Naive thymus-derived CD4-positive, alpha-beta T cell (primary cell): Measurements from ENCODE around the gene SLIT3. TPM values are rescaled to one million over a fixed set of nuclear protein-coding genes. Genes with fewer than 3 reads are reported as not detected.

Source experiments
- ATAC-seq: fragments of 150-1000 bp; cut with Tn5 transposase; 2 replicates; pipeline ENCODE4 v1.10.0; 2021; ENCODE audit warnings: mild to moderate bottlenecking, moderate library complexity
- CTCF ChIA-PET: fragments of 350-600 bp; sonication (Branson Sonifier 250); formaldehyde crosslinking; loops from one replicate; lab custom pipeline; 2021; ENCODE audit warnings: antibody characterized with exemption; lab: Charles Lee
- POLR2A ChIA-PET: fragments of 350-600 bp; sonication (Branson Sonifier 250); formaldehyde crosslinking; loops from one replicate; lab custom pipeline; 2021; ENCODE audit warnings: antibody characterized with exemption, inconsistent platforms; lab: Charles Lee
- DNase-seq, 9 donors: peaks; one replicate each; pipeline versions ENCODE4 v3.0.0 to v3.0.0-alpha.2; 2020 to 2022; ENCODE audit warnings: mixed read lengths in 1 of 9
- H3K27ac ChIP-seq: one replicate; pipeline ENCODE4 v1.7.0; 2013; ENCODE audit warnings: mild to moderate bottlenecking, low read depth, low read length, moderate library complexity
- H3K27me3 ChIP-seq, 2 donors: one replicate each; pipeline ENCODE4 v1.7.0; 2013; ENCODE audit warnings: low read length in 2 of 2, mild to moderate bottlenecking in 2 of 2, moderate library complexity in 2 of 2; ENCODE audit not compliant: control insufficient read depth in 2 of 2, insufficient read depth in 2 of 2
- H3K36me3 ChIP-seq, 3 experiments: 1 replicate in 2 of 3; 2 replicates in 1 of 3; pipeline ENCODE4 v1.7.0; 2013; ENCODE audit warnings: low read length in 3 of 3, mild to moderate bottlenecking in 3 of 3, moderate library complexity in 1 of 3; ENCODE audit not compliant: insufficient read depth in 3 of 3, control insufficient read depth in 2 of 3
- H3K4me1 ChIP-seq, 2 donors: one replicate each; pipeline ENCODE4 v1.7.0; 2013; ENCODE audit warnings: low read length in 2 of 2, mild to moderate bottlenecking in 2 of 2, moderate library complexity in 1 of 2; ENCODE audit not compliant: control insufficient read depth in 2 of 2, insufficient read depth in 2 of 2
- H3K4me3 ChIP-seq: 2 replicates; pipeline ENCODE4 v1.7.0; 2013; ENCODE audit warnings: mild to moderate bottlenecking, low read length
- H3K9me3 ChIP-seq, 3 experiments: 1 replicate in 2 of 3; 2 replicates in 1 of 3; pipeline ENCODE4 v1.7.0; 2013; ENCODE audit warnings: low read length in 3 of 3; ENCODE audit not compliant: control insufficient read depth in 2 of 3
- H3K27ac Mint-ChIP-seq, 9 donors: one replicate each; pipeline ENCODE4 v1.8.0; 2020 to 2022; ENCODE audit warnings: mixed read lengths in 9 of 9, mild to moderate bottlenecking in 8 of 9, moderate library complexity in 5 of 9, inconsistent platforms in 2 of 9
- H3K27me3 Mint-ChIP-seq, 5 donors: one replicate each; pipeline ENCODE4 v1.8.0; 2021 to 2022; ENCODE audit warnings: mixed read lengths in 5 of 5, mild to moderate bottlenecking in 1 of 5
- H3K36me3 Mint-ChIP-seq, 5 donors: one replicate each; pipeline ENCODE4 v1.8.0; 2020 to 2022; ENCODE audit warnings: mixed read lengths in 5 of 5, mild to moderate bottlenecking in 3 of 5, inconsistent platforms in 1 of 5
- H3K4me1 Mint-ChIP-seq, 7 donors: one replicate each; pipeline ENCODE4 v1.8.0; 2020 to 2022; ENCODE audit warnings: mixed read lengths in 7 of 7, mild to moderate bottlenecking in 3 of 7, inconsistent platforms in 1 of 7
- H3K4me3 Mint-ChIP-seq, 10 donors: one replicate each; pipeline ENCODE4 v1.8.0; 2020 to 2022; ENCODE audit warnings: mild to moderate bottlenecking in 10 of 10, mixed read lengths in 10 of 10, moderate library complexity in 6 of 10, inconsistent platforms in 2 of 10
- H3K9me3 Mint-ChIP-seq, 11 donors: one replicate each; pipeline ENCODE4 v1.8.0; 2020 to 2022; ENCODE audit warnings: mixed read lengths in 11 of 11, mild to moderate bottlenecking in 4 of 11, inconsistent platforms in 1 of 11, moderate library complexity in 1 of 11
- intact Hi-C, 2 donors: fragments of 100-400 bp; cut with micrococcal nuclease; formaldehyde crosslinking; loops; one replicate each; pipeline ENCODE4 v1.15.1; 2023
- polyA plus RNA-seq, 2 donors: library from polyadenylated mRNA; unstranded; fragments of 300-500 nt; fragmentation: Illumina TruSeq; gene quantifications; one replicate each; pipeline ENCODE4 v1.2.3, GENCODE V29; 2021
- total RNA-seq, 6 experiments: library from RNA in 5 of 6; stranded (reverse) in 5 of 6; gene quantifications; 1 replicate in 5 of 6; 2 replicates in 1 of 6; pipeline ENCODE4 v1.2.3 and lab custom pipeline; 2021 to 2026

The SLIT3 gene
- total and polyA plus RNA-seq, 7 experiments from 2014 or later = 0.34 TPM; not detected in 6

- Histone ChIP-seq H3K4me3 (no peak overlapping the region), H3K27me3 (no peaks in the 10 kb centered on the region), H3K27ac (no peak overlapping the region), H3K9me3 (no peaks in the 10 kb centered on the region), H3K36me3 (no peaks in the 10 kb centered on the region), H3K4me1 (no peaks in the 10 kb centered on the region)
- Mint-ChIP-seq H3K9me3 (no peaks in the 10 kb centered on the region), H3K4me1 (no peaks in the 10 kb centered on the region), H3K27me3 (peaks cover 0 to 6% (median 0%) of the 10 kb centered on the region in 5 donors), H3K36me3 (no peaks in the 10 kb centered on the region), H3K27ac (no peak overlapping the region), H3K4me3 (no peak overlapping the region)
- DNase-seq (no peak), ATAC-seq (no peak)
- ChIA-PET POLR2A (no interaction called here), CTCF (no interaction called here)
- intact Hi-C loops = loop anchor here in 1 of 2 donors (5.0 kb wide), 1 partner anchor 64 kb away; no protein-coding TSS in a partner anchor
Measured at GRCh38 chr5:168675883-168676408, 625.0 kb downstream of the SLIT3 start.

GRCh38 chr5:168674893-168675482 lies 626.0 kb downstream of the SLIT3 start:
- DNase-seq (no peak), ATAC-seq (no peak)
- POLR2A ChIA-PET = no interaction called here
- Histone ChIP-seq H3K27me3 (no peaks in the 10 kb centered on the region), H3K4me1 (no peaks in the 10 kb centered on the region), H3K27ac (no peak overlapping the region), H3K4me3 (no peak overlapping the region), H3K9me3 (no peaks in the 10 kb centered on the region), H3K36me3 (no peaks in the 10 kb centered on the region)
- Mint-ChIP-seq H3K27ac (no peak overlapping the region), H3K27me3 (peaks cover 0 to 6% (median 0%) of the 10 kb centered on the region in 5 donors), H3K36me3 (no peaks in the 10 kb centered on the region), H3K9me3 (no peaks in the 10 kb centered on the region), H3K4me3 (no peak overlapping the region), H3K4me1 (no peaks in the 10 kb centered on the region)
- CTCF ChIA-PET = no interaction called here
- intact Hi-C loops = loop anchor here in 1 of 2 donors (5.0 kb wide), 1 partner anchor 63 kb away; no protein-coding TSS in a partner anchor

GRCh38 chr5:168672888-168673287 lies 628.1 kb downstream of the SLIT3 start:
- no peaks in the 10 kb centered on the region for H3K36me3 Mint-ChIP-seq
- no peaks in the 10 kb centered on the region for H3K4me1 Mint-ChIP-seq
- H3K9me3 ChIP-seq = no peaks in the 10 kb centered on the region
- DNase-seq = no peak
- intact Hi-C loops = no loop called here
- ChIA-PET CTCF (no interaction called here), POLR2A (no interaction called here)
- no peaks in the 10 kb centered on the region for H3K36me3 ChIP-seq
- H3K4me1 ChIP-seq = no peaks in the 10 kb centered on the region
- no peaks in the 10 kb centered on the region for H3K27me3 ChIP-seq
- H3K9me3 Mint-ChIP-seq = no peaks in the 10 kb centered on the region
- no peak overlapping the region for H3K27ac ChIP-seq
- no peak overlapping the region for H3K4me3 Mint-ChIP-seq
- H3K27ac Mint-ChIP-seq = no peak overlapping the region
- no peak for ATAC-seq
- H3K27me3 Mint-ChIP-seq = peaks cover 0 to 6% (median 0%) of the 10 kb centered on the region in 5 donors
- H3K4me3 ChIP-seq = no peak overlapping the region

- Histone ChIP-seq H3K4me1 (no peaks in the 10 kb centered on the region), H3K9me3 (no peaks in the 10 kb centered on the region), H3K27ac (no peak overlapping the region), H3K4me3 (no peak overlapping the region), H3K36me3 (no peaks in the 10 kb centered on the region), H3K27me3 (no peaks in the 10 kb centered on the region)
- no peak overlapping the region for H3K27ac Mint-ChIP-seq
- no peaks in the 10 kb centered on the region for H3K4me1 Mint-ChIP-seq
- no peak overlapping the region for H3K4me3 Mint-ChIP-seq
- DNase-seq = no peak
- peaks cover 0 to 6% (median 0%) of the 10 kb centered on the region in 5 donors for H3K27me3 Mint-ChIP-seq
- intact Hi-C loops = no loop called here
- ChIA-PET CTCF (no interaction called here), POLR2A (no interaction called here)
- ATAC-seq = no peak
- no peaks in the 10 kb centered on the region for H3K9me3 Mint-ChIP-seq
- no peaks in the 10 kb centered on the region for H3K36me3 Mint-ChIP-seq
Measured at GRCh38 chr5:168672016-168672415, 628.9 kb downstream of the SLIT3 start.

- POLR2A ChIA-PET = no interaction called here
- Histone ChIP-seq H3K27ac (no peak overlapping the region), H3K4me1 (no peaks in the 10 kb centered on the region), H3K36me3 (no peaks in the 10 kb centered on the region), H3K27me3 (no peaks in the 10 kb centered on the region), H3K4me3 (no peak overlapping the region), H3K9me3 (no peaks in the 10 kb centered on the region)
- Mint-ChIP-seq H3K4me1 (no peaks in the 10 kb centered on the region), H3K27ac (no peak overlapping the region), H3K4me3 (no peak overlapping the region), H3K9me3 (no peaks in the 10 kb centered on the region), H3K36me3 (no peaks in the 10 kb centered on the region), H3K27me3 (peaks cover 0 to 4% (median 0%) of the 10 kb centered on the region in 5 donors)
- no peak for DNase-seq
- intact Hi-C loops = no loop called here
- no peak for ATAC-seq
- CTCF ChIA-PET = no interaction called here
Measured at GRCh38 chr5:168670881-168671575, 629.9 kb downstream of the SLIT3 start.

GRCh38 chr5:168669668-168670378 lies 631.1 kb downstream of the SLIT3 start:
- POLR2A ChIA-PET = no interaction called here
- DNase-seq = no peak

More at GRCh38 chr5:168669668-168670378, 631.1 kb downstream of the SLIT3 start:
- Mint-ChIP-seq H3K36me3 (no peaks in the 10 kb centered on the region), H3K9me3 (no peaks in the 10 kb centered on the region), H3K27me3 (no peaks in the 10 kb centered on the region), H3K27ac (no peak overlapping the region), H3K4me1 (no peaks in the 10 kb centered on the region), H3K4me3 (no peak overlapping the region)
- H3K27ac ChIP-seq = no peak overlapping the region
- CTCF ChIA-PET = no interaction called here
- no peaks in the 10 kb centered on the region for H3K27me3 ChIP-seq
- no peaks in the 10 kb centered on the region for H3K4me1 ChIP-seq
- no peak overlapping the region for H3K4me3 ChIP-seq
- H3K36me3 ChIP-seq = no peaks in the 10 kb centered on the region
- no peak for ATAC-seq
- H3K9me3 ChIP-seq = no peaks in the 10 kb centered on the region
- intact Hi-C loops = no loop called here
